GM19395 (cell line): ENCODE data around the gene ALKBH6.

Experiments used
- ATAC-seq: cut with Tn5 transposase; IDR thresholded peaks from one replicate; pipeline ENCODE4 v1.9.1; 2021; ENCODE audit warnings: mild to moderate bottlenecking, moderate library complexity; ENCODE audit not compliant: unreplicated experiment

ALKBH6 gene

GRCh38 chr19:35960432-35960972 is 53.5 kb downstream of the ALKBH6 start:
- no peak for ATAC-seq

DNA sequence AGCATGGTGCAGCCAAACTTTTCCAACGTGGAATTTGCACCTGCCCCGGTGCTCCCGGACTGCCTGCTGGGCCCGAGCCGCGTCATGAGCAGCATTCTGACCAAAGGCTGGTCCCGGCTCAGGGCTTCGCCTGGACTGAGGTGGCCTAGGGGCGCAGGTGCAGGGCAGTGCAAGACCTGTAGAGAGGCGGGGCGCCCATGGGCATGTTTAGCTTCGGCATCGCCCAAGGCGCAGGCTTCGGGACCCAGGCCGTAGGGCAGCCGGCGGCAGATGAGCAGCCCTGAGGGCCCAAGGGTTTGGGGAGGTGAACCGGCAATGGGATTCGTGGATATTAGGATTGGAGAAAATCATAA is 54.1 kb downstream of the ALKBH6 start:
- no peak for ATAC-seq
